ENCODE measurements around the gene LRP1B.

DNA sequence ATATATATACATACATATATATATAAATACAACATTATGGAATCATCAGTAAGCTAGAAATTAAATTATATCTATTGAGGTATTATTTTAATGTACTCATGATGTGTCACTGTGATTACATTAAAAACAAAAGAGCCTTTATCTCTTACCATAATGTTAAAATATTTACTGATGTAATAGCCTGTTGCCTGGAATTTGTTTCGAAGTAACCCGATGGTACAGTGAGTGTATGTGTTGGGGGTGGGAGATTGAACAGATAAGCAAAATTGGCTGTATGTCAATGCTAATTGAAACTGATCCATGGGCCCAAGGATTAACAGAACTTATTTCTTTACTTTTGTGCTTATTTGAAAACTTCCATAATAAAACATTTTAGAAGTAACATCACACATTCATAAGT lies 1473.2 kb downstream of the LRP1B start:
- no peak for TF ChIP-seq EZH2 (IDR thresholded peaks at IDR 0.05; ENCODE audit: borderline replicate concordance, low read length)
- TF ChIP-seq, protein P1, sequence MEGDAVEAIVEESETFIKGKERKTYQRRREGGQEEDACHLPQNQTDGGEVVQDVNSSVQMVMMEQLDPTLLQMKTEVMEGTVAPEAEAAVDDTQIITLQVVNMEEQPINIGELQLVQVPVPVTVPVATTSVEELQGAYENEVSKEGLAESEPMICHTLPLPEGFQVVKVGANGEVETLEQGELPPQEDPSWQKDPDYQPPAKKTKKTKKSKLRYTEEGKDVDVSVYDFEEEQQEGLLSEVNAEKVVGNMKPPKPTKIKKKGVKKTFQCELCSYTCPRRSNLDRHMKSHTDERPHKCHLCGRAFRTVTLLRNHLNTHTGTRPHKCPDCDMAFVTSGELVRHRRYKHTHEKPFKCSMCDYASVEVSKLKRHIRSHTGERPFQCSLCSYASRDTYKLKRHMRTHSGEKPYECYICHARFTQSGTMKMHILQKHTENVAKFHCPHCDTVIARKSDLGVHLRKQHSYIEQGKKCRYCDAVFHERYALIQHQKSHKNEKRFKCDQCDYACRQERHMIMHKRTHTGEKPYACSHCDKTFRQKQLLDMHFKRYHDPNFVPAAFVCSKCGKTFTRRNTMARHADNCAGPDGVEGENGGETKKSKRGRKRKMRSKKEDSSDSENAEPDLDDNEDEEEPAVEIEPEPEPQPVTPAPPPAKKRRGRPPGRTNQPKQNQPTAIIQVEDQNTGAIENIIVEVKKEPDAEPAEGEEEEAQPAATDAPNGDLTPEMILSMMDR (conservative IDR thresholded peaks at IDR 0.05 in 1 of 2, IDR thresholded peaks at IDR 0.05 in 1 of 2; ENCODE audit: extremely low read depth in 1 of 2, insufficient read depth in 1 of 2, low read depth in 1 of 2, low read length in 2 of 2) = no peak
